ENCODE results near the gene CD37. TPM values are rescaled to one million over a fixed set of nuclear protein-coding genes. Genes with fewer than 3 reads are reported as not detected.

CD37 gene
- total RNA-seq, 1 experiment from 2014 or later, result not detected

GRCh38 chr19:49335784-49336481 lies 727 bp downstream of the CD37 start:
- Histone ChIP-seq H4K20me1 (ENCODE audit: control insufficient read depth, insufficient read depth, insufficient read length) (no peaks in the 10 kb centered on the region), H4K5ac (ENCODE audit: insufficient read length, low read depth, low read length) (no peak overlapping the region), H3K79me2 (ENCODE audit: insufficient read depth, low read length) (no peaks in the 10 kb centered on the region), H2BK12ac (ENCODE audit: insufficient read length, low read depth, low read length) (no peak overlapping the region), H2AK5ac (ENCODE audit: insufficient read length, low read length) (no peak overlapping the region), H2BK5ac (ENCODE audit: insufficient read length, low read length) (no peak overlapping the region), H3K27me3 (ENCODE audit: insufficient read depth, low read length) (peaks cover 3% of the 10 kb centered on the region; the same call in 1 of the 2 replicates), H2BK120ac (ENCODE audit: low read depth, low read length, poor library complexity, severe bottlenecking) (no peak overlapping the region), H3K4me1 (ENCODE audit: insufficient read depth, low read length) (peaks cover 2% of the 10 kb centered on the region; the same call in 1 of the 2 replicates), H2BK20ac (ENCODE audit: low read depth, low read length, poor library complexity, severe bottlenecking) (no peak overlapping the region), H3K79me1 (ENCODE audit: insufficient read depth, low read depth, low read length, poor library complexity, severe bottlenecking) (no peaks in the 10 kb centered on the region), H4K8ac (replicated peaks; ENCODE audit: insufficient read length, low read depth, low read length) (no peak overlapping the region), H3K9ac (ENCODE audit: extremely low read depth, insufficient read length, low read length) (no peak overlapping the region), H3K4ac (ENCODE audit: low read depth, low read length) (no peak overlapping the region), H3K23me2 (ENCODE audit: insufficient read length, low read depth, low read length, poor library complexity, severe bottlenecking) (peaks cover 12% of the 10 kb centered on the region), H2BK15ac (ENCODE audit: low read depth, low read length) (no peak overlapping the region), H3T11ph (ENCODE audit: low read length) (no peak overlapping the region), H3K18ac (ENCODE audit: insufficient read length, low read depth, low read length) (no peak overlapping the region), H3K14ac (ENCODE audit: insufficient read depth, low read length) (no peak overlapping the region), H3K27ac (ENCODE audit: insufficient read length, low read depth, low read length) (no peak overlapping the region), H2AFZ (ENCODE audit: low read length) (no peak overlapping the region), H4K91ac (ENCODE audit: insufficient read length, low read depth, low read length) (no peak overlapping the region), H3K9me3 (ENCODE audit: control insufficient read depth, low read depth, low read length) (no peaks in the 10 kb centered on the region), H3K23ac (ENCODE audit: insufficient read length, low read depth, low read length) (no peak overlapping the region), H3K56ac (ENCODE audit: insufficient read length, low read depth, low read length) (no peak overlapping the region), H3K4me2 (ENCODE audit: insufficient read depth, insufficient read length, low read length) (no peak overlapping the region)
- TF ChIP-seq, protein P1, sequence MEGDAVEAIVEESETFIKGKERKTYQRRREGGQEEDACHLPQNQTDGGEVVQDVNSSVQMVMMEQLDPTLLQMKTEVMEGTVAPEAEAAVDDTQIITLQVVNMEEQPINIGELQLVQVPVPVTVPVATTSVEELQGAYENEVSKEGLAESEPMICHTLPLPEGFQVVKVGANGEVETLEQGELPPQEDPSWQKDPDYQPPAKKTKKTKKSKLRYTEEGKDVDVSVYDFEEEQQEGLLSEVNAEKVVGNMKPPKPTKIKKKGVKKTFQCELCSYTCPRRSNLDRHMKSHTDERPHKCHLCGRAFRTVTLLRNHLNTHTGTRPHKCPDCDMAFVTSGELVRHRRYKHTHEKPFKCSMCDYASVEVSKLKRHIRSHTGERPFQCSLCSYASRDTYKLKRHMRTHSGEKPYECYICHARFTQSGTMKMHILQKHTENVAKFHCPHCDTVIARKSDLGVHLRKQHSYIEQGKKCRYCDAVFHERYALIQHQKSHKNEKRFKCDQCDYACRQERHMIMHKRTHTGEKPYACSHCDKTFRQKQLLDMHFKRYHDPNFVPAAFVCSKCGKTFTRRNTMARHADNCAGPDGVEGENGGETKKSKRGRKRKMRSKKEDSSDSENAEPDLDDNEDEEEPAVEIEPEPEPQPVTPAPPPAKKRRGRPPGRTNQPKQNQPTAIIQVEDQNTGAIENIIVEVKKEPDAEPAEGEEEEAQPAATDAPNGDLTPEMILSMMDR (conservative IDR thresholded peaks at IDR 0.05), result no peak
- Mint-ChIP-seq H3K9me3 (peaks cover 0 to 3% of the 10 kb centered on the region in 2 experiments; a peak in 2 of 5 replicates), H3K27ac (peak overlapping the region in 1 of 3 experiments; percentile 9; a peak in 1 of 7 replicates), H3K36me3 (ENCODE audit: insufficient read depth in 1 of 3, low read depth in 3 of 3) (peaks cover 3 to 32% (median 11%) of the 10 kb centered on the region in 3 experiments; a peak in 6 of 7 replicates), H3K4me1 (peaks cover 28 to 37% of the 10 kb centered on the region in 2 experiments), H3K27me3 (ENCODE audit: low read depth) (peaks cover 18% of the 10 kb centered on the region), H3K4me3 (no peak overlapping the region)
- no peak for DNase-seq
- no CpG with 5 or more reads among the region's 14 CpGs for WGBS (ENCODE audit: extremely low coverage, insufficient read length, low lambda C conversion rate)

Data from H9 (cell line).